Measurements from ENCODE around the gene PRSS8. TPM values are rescaled to one million over a fixed set of nuclear protein-coding genes. Genes with fewer than 3 reads are reported as not detected.

Gene PRSS8
- total and polyA plus RNA-seq, 2 donors (not counting 3 experiments of a cell fraction or from before 2014, with no cell fraction given), result 0.12 TPM; not detected in 1

DNA sequence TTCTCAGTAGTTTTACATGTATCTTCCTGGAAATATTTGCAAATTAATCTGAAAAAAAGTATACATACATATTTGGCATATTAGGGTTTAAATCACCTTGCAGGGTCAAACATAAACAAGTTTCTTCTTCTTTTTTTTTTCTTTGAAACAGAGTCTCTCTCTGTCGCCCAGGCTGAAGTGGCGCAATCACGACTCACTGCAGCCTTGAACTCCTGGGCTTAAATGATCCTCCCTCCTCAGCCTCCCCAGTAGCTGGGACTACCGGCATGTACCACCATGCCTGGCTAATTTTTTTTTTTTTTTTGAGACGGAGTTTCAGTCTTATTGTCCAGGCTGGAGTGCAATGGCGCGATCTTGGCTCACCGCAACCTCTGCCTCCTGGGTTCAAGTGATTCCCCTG, 31.8 kb upstream of the PRSS8 start:
- intact Hi-C loops (cut with micrococcal nuclease) (no loop called here), dilution Hi-C loops (cut with MboI; ENCODE audit: extremely low pct_ligation_motif_present, low sequenced_read_pairs) (no loop called here)
- H3K4me3 ChIP-seq (replicated peaks in 1 of 3; ENCODE audit: insufficient read depth in 1 of 3, low read depth in 1 of 3, low read length in 3 of 3), result no peak overlapping the region
- no peaks in the 10 kb centered on the region for H3K27me3 ChIP-seq (ENCODE audit: control insufficient read depth in 2 of 2, insufficient read depth in 2 of 2, low read length in 2 of 2)
- no peak overlapping the region for H2AFZ ChIP-seq (ENCODE audit: low read depth, low read length)
- BruUV-seq (replicated peaks), result no TSS peak
- H3K79me2 ChIP-seq (ENCODE audit: control insufficient read depth, insufficient read depth, low read length), result no peaks in the 10 kb centered on the region
- no peaks in the 10 kb centered on the region for H3K4me1 ChIP-seq (ENCODE audit: control insufficient read depth, extremely low read depth, insufficient read depth, low read length)
- no peak overlapping the region for H3K4me2 ChIP-seq (ENCODE audit: insufficient read depth, low read length)
- no peak overlapping the region for H3K9ac ChIP-seq (replicated peaks; ENCODE audit: extremely low read depth, insufficient read depth, low read length)
- CTCF ChIA-PET, result no interaction called here
- H3K9me1 ChIP-seq (replicated peaks; ENCODE audit: control insufficient read depth, extremely low read depth, insufficient read depth, low read length), result no peaks in the 10 kb centered on the region
- FAIRE-seq (no peak), DNase-seq (ENCODE audit: low read depth, low spot score) (no peak)
- POLR2A ChIA-PET, result no interaction called here
- H3K27ac ChIP-seq (ENCODE audit: insufficient read depth, low read depth, low read length), result no peak overlapping the region
- H4K20me1 ChIP-seq (replicated peaks; ENCODE audit: control insufficient read depth, extremely low read depth, insufficient read depth, low read length), result no peaks in the 10 kb centered on the region
- no peaks in the 10 kb centered on the region for H3K9me3 ChIP-seq (replicated peaks; ENCODE audit: control insufficient read depth, insufficient read depth, low read length)
- no peak for TF ChIP-seq GATA2 (IDR thresholded peaks at IDR 0.05; ENCODE audit: insufficient read depth, insufficient read length, low read depth, low read length)
- TF ChIP-seq, protein P1, sequence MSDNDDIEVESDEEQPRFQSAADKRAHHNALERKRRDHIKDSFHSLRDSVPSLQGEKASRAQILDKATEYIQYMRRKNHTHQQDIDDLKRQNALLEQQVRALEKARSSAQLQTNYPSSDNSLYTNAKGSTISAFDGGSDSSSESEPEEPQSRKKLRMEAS (IDR thresholded peaks at IDR 0.05; ENCODE audit: insufficient read depth, insufficient read length), result no peak
- no peak for TF ChIP-seq POLR2AphosphoS5 (IDR thresholded peaks at IDR 0.05; ENCODE audit: insufficient read depth, low read depth, low read length)
- TF ChIP-seq MYC (IDR thresholded peaks at IDR 0.05; ENCODE audit: low read depth, low read length), result no peak
- no peak for TF ChIP-seq FOS (IDR thresholded peaks at IDR 0.05; ENCODE audit: borderline replicate concordance, insufficient read depth, low read length)
- no peak for TF ChIP-seq JUN (IDR thresholded peaks at IDR 0.05; ENCODE audit: borderline replicate concordance, insufficient read depth, insufficient read length, low read depth)
- no peak for TF ChIP-seq POLR2A (IDR thresholded peaks at IDR 0.05; ENCODE audit: low read depth, low read length)
- no peak for TF ChIP-seq CTCF (IDR thresholded peaks at IDR 0.05; ENCODE audit: extremely low read depth in 1 of 2, insufficient read depth in 1 of 2, low read depth in 1 of 2, low read length in 2 of 2)
- no peak for TF ChIP-seq EZH2 (IDR thresholded peaks at IDR 0.05; ENCODE audit: borderline replicate concordance, low read depth, low read length, severe bottlenecking)
- no peaks in the 10 kb centered on the region for H3K36me3 ChIP-seq (ENCODE audit: control insufficient read depth in 2 of 2, extremely low read depth in 1 of 2, insufficient read depth in 2 of 2, low read length in 2 of 2)

Measured in endothelial cell of umbilical vein (primary cell).